Upper lobe of left lung (tissue), 6 donors: Measurements from ENCODE around the gene PRICKLE3. TPM values are rescaled to one million over a fixed set of nuclear protein-coding genes. Genes with fewer than 3 reads are reported as not detected.
A peak's percentile ranks its signal among the peaks of the same experiment; 100 is the strongest.
"Not testable (repeated sequence)": the region's sequence is repeated elsewhere in the genome, so short reads cannot be mapped to it uniquely, and the experiment has no call there.

Experiments used
- ATAC-seq, 2 donors: fragments of 200-7000 bp; cut with Tn5 transposase; one replicate each; pipeline ENCODE4 v1.9.1; 2022; ENCODE audit warnings: mild to moderate bottlenecking in 2 of 2, moderate library complexity in 2 of 2; ENCODE audit not compliant: low FRiP score in 2 of 2
- DNase-seq, 2 donors: peaks; one replicate each; pipeline ENCODE4 v3.0.0-alpha.2; 2019 to 2020
- H3K27ac ChIP-seq, 4 donors: fragments of 200-600 bp; sonication (generic); one replicate each; pipeline ENCODE4 v1.5.1; 2016 to 2019
- H3K27me3 ChIP-seq, 4 donors: fragments of 200-600 bp; sonication (generic); one replicate each; pipeline ENCODE4 v1.5.1; 2017 to 2019
- H3K36me3 ChIP-seq, 4 donors: fragments of 200-600 bp; sonication (generic); one replicate each; pipeline ENCODE4 v1.5.1; 2016 to 2019
- H3K4me1 ChIP-seq, 4 donors: fragments of 200-600 bp; sonication (generic); one replicate each; pipeline ENCODE4 v1.5.1; 2018 to 2019
- H3K4me3 ChIP-seq, 4 donors: fragments of 200-600 bp; sonication (generic); one replicate each; pipeline ENCODE4 v1.5.1; 2017 to 2019; ENCODE audit warnings: mild to moderate bottlenecking in 2 of 4, moderate library complexity in 1 of 4
- H3K9me3 ChIP-seq, 4 donors: fragments of 200-600 bp; sonication (generic); one replicate each; pipeline ENCODE4 v1.5.1; 2018 to 2019
- EP300 ChIP-seq, 4 donors: sonication (generic); formaldehyde crosslinking; IDR thresholded peaks; one replicate each; pipeline ENCODE4 v1.5.1; 2017; ENCODE audit warnings: antibody characterized with exemption in 4 of 4, control low read depth in 2 of 4
- POLR2A ChIP-seq, 4 donors: fragments of 450-650 bp; IDR thresholded peaks; one replicate each; pipeline ENCODE4 v1.5.1; 2016 to 2017; ENCODE audit warnings: antibody characterized with exemption in 4 of 4, mild to moderate bottlenecking in 2 of 4
- POLR2AphosphoS5 ChIP-seq, 2 donors: sonication (generic); formaldehyde crosslinking; IDR thresholded peaks; one replicate each; pipeline ENCODE4 v1.5.1; 2017; ENCODE audit warnings: antibody characterized with exemption in 2 of 2
- WGBS, 2 donors: methylation state at CpG; one replicate each; pipeline ENCODE4 v1.1.5; 2017 to 2018; 5-methylcytosine and 5-hydroxymethylcytosine counted together
- total RNA-seq, 6 donors: library from RNA; depleted of rRNA in 4 of 6; stranded (reverse); fragments of >200 nt in 4 of 6; gene quantifications; one replicate each; pipeline versions ENCODE4 v1.1.0 to v1.2.1, GENCODE V29; 2016 to 2021
- TF ChIP-seq, protein P1 (sequence below), 6 experiments: fragments of 450-650 bp in 4 of 6; fragments of 200-600 bp in 2 of 6; sonication (generic) in 2 of 6; IDR thresholded peaks; one replicate each; pipeline ENCODE4 v1.5.1; 2016 to 2019; ENCODE audit warnings: antibody characterized with exemption in 6 of 6
- donor health status: DM: no; HTN: no; CAD: no; lungs with moderate emphysema.
- donor health status: DM: no; HTN: yes; CAD: no; lungs with severe emphysema.

PRICKLE3 gene
- total RNA-seq, 6 donors from 2014 or later: 14.4 to 43.0 (median 19.7) TPM

DNA sequence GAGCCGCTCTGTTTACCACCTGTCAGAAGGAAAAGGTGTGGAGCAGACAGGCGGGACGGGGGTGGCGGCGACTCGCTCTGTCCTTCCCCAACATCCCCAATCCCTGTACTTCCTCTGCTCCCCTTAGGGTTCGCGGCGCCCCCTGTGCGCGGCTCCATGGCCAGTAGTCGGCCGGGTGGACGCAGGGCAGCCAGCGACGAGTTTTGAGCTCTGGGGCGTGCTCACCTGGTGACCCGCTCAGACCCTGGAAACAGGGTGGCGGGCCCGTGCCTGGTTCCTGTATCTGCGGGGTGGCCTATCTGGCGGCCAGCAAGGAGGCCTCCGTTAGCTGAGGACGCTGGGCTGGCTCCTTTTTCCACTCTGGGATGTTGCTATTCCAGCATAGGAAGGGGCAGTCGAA is 29.0 kb downstream of the PRICKLE3 start:
- no peak for ATAC-seq
- Histone ChIP-seq H3K27ac (no peak overlapping the region), H3K9me3 (no peaks in the 10 kb centered on the region), H3K4me1 (peaks cover 0 to 4% (median 0%) of the 10 kb centered on the region in 4 donors), H3K27me3 (no peaks in the 10 kb centered on the region), H3K4me3 (no peak overlapping the region), H3K36me3 (no peaks in the 10 kb centered on the region)
- TF ChIP-seq, protein P1, sequence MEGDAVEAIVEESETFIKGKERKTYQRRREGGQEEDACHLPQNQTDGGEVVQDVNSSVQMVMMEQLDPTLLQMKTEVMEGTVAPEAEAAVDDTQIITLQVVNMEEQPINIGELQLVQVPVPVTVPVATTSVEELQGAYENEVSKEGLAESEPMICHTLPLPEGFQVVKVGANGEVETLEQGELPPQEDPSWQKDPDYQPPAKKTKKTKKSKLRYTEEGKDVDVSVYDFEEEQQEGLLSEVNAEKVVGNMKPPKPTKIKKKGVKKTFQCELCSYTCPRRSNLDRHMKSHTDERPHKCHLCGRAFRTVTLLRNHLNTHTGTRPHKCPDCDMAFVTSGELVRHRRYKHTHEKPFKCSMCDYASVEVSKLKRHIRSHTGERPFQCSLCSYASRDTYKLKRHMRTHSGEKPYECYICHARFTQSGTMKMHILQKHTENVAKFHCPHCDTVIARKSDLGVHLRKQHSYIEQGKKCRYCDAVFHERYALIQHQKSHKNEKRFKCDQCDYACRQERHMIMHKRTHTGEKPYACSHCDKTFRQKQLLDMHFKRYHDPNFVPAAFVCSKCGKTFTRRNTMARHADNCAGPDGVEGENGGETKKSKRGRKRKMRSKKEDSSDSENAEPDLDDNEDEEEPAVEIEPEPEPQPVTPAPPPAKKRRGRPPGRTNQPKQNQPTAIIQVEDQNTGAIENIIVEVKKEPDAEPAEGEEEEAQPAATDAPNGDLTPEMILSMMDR (IDR thresholded peaks at IDR 0.05): no peak
- TF ChIP-seq EP300 (IDR thresholded peaks at IDR 0.05) (no peak), POLR2A (IDR thresholded peaks at IDR 0.05) (no peak), POLR2AphosphoS5 (IDR thresholded peaks at IDR 0.05) (no peak)
- WGBS, 2 donors: 88 to 100% methylated on average over 1 to 15 of the region's 25 CpGs
- DNase-seq: peak in 1 of 2 donors; percentile 75

DNA sequence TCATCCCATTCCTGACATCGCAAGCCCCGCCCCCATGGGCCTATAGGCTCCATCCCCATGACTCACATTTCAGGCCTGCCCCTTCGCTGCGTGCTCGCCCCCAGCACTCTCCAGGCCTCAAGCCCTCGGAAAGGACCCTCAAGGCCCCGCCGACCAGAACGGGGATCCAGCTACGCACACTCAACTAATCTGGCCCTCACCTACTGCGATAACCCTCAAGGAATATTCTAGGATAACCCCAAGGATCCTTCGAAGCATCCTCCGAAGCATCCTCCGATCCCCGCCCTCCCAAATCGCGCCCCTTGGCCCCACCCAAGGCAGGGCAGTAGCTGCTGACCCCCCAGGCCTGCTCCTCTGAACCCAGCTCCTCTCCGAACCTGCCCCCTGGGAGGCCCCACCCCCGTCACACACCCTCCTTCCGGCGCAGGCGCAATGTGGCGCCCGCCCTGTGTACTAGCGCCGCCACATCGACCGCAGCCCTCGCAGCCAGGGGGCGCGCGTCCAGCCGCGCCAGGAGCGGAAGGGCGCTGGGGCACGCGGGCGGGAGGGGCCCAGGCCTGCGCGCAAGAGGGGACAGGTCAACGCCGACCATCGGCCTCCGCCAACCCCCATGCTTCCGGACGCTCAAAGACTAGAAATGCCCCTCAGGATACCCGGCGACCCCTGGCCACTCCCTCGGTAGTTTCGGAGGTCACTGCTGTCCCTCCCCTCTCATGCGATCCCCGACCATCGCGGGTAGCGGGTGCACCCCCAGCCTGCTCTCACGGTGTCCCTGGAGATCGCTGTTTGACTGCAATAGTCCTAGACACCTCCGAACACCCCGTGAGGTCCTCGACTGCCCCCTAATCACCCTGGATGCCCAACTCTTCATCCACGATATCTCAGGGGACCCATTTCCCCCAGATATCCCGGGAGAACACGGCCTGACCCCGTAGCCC is 30.0 kb downstream of the PRICKLE3 start:
- TF ChIP-seq POLR2A (IDR thresholded peaks at IDR 0.05) (peak in 2 of 4 donors; percentile 13 to 70), POLR2AphosphoS5 (IDR thresholded peaks at IDR 0.05) (peak; percentile 56 to 74), EP300 (IDR thresholded peaks at IDR 0.05) (no peak)
- TF ChIP-seq, protein P1 (IDR thresholded peaks at IDR 0.05): peak in 5 of 6 experiments; percentile 84 to 97 (median 91)
- Histone ChIP-seq H3K4me3 (peak overlapping the region in 3 of 4 donors; percentile 34 to 57 (median 56)), H3K27me3 (no peaks in the 10 kb centered on the region), H3K36me3 (no peaks in the 10 kb centered on the region), H3K27ac (peak overlapping the region; percentile 89 to 98 (median 94)), H3K9me3 (no peaks in the 10 kb centered on the region), H3K4me1 (peaks cover 0 to 4% (median 0%) of the 10 kb centered on the region in 4 donors)
- ATAC-seq (peak; percentile 95 to 98), DNase-seq (peak; percentile 91 to 98)
- 6 to 52% methylated on average over 2 to 62 of the region's 65 CpGs for WGBS, 2 donors

DNA sequence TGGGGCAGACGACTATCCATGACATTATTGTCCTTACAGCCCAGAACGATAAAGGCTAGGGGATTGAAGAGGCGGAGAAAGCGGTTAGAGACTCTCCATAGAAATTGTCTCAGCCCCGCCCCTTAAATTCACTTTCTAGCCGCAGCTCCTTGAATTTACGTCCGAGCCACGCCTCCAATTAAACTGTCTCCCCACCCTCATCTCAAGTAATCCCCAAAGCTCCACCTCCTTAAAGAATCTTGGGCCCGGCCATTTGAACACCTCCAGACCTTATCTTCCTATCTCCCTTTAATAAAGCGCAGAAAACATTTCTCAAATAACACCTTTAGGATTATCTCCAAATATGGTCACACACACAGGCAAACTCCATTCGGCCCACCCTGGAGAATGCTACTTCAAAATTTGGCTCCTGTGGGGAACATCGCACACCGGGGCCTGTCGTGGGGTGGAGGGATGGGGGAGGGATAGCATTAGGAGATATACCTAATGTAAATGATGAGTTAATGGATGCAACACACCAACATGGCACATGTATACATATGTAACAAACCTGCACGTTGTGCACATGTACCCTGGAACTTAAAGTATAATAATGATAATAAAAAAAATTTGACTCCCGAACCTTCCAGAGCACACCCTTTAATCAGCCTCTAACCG is 30.8 kb downstream of the PRICKLE3 start:
- Histone ChIP-seq H3K4me3 (peak overlapping the region in 3 of 4 donors; percentile 34 to 57 (median 56)), H3K27ac (peak overlapping the region; percentile 89 to 98 (median 94)), H3K4me1 (peaks cover 0 to 4% (median 0%) of the 10 kb centered on the region in 4 donors), H3K27me3 (no peaks in the 10 kb centered on the region), H3K36me3 (no peaks in the 10 kb centered on the region), H3K9me3 (no peaks in the 10 kb centered on the region)
- ATAC-seq (peak; percentile 62 to 65), DNase-seq (peak in 1 of 2 donors; percentile 74)
- TF ChIP-seq EP300 (IDR thresholded peaks at IDR 0.05) (no peak), POLR2AphosphoS5 (IDR thresholded peaks at IDR 0.05) (no peak), POLR2A (IDR thresholded peaks at IDR 0.05) (no peak)
- TF ChIP-seq, protein P1 (IDR thresholded peaks at IDR 0.05): no peak
- WGBS, 2 donors: 3 to 41% methylated on average over 14 to 18 of the region's 18 CpGs

DNA sequence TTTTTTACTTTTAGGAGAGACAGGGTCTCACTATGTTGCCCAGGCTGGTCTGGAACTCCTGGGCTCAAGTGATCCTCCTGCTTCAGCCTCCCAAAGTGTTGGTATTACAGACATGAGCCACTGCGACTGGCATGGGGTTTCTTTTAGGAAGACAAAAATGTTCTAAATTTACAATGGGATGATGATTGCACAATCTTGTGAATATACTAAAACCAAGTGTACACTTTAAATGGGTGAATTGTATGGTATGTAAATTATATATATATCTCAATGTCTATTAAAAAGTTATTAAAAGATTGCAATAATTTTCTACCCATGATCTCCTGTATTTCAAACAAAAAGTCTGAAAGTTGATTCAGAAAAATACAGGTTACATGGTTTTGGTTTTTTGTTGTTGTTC is 32.7 kb downstream of the PRICKLE3 start:
- no peak overlapping the region for H3K27ac ChIP-seq
- H3K36me3 ChIP-seq: no peaks in the 10 kb centered on the region
- ATAC-seq: no peak
- WGBS, 2 donors: 71 to 100% methylated on average over 1 of the region's 1 CpG
- no peaks in the 10 kb centered on the region for H3K9me3 ChIP-seq
- H3K27me3 ChIP-seq: no peaks in the 10 kb centered on the region
- DNase-seq: no peak
- no peak for TF ChIP-seq POLR2A (IDR thresholded peaks at IDR 0.05)
- no peak for TF ChIP-seq POLR2AphosphoS5 (IDR thresholded peaks at IDR 0.05)
- no peak for TF ChIP-seq EP300 (IDR thresholded peaks at IDR 0.05)
- TF ChIP-seq, protein P1 (IDR thresholded peaks at IDR 0.05): no peak
- peaks cover 0 to 5% (median 0%) of the 10 kb centered on the region in 4 donors for H3K4me1 ChIP-seq
- no peak overlapping the region for H3K4me3 ChIP-seq

DNA sequence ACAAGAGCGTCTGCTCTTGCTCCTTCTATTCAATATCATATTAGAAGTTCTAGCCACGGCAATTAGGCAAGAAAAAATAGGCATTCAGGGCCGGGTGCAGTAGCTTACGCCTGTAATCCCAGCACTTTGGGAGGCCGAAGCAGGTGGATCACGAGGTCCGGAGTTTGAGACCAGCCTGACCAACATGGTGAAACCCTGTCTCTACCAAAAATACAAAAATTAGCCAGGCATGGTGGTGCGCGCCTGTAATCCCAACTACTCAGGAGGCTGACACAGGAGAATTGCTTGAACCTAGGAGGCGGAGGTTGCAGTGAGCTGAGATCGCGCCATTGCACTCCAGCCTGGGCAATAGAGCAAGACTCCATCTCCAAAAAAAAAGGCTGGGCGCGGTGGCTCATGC is 36.9 kb downstream of the PRICKLE3 start:
- WGBS, 2 donors: 93 to 96% methylated on average over 9 to 14 of the region's 14 CpGs
- not testable (repeated sequence) for H3K4me3 ChIP-seq, H3K9me3 ChIP-seq, H3K27ac ChIP-seq, DNase-seq, H3K27me3 ChIP-seq, H3K4me1 ChIP-seq, ATAC-seq, H3K36me3 ChIP-seq

DNA sequence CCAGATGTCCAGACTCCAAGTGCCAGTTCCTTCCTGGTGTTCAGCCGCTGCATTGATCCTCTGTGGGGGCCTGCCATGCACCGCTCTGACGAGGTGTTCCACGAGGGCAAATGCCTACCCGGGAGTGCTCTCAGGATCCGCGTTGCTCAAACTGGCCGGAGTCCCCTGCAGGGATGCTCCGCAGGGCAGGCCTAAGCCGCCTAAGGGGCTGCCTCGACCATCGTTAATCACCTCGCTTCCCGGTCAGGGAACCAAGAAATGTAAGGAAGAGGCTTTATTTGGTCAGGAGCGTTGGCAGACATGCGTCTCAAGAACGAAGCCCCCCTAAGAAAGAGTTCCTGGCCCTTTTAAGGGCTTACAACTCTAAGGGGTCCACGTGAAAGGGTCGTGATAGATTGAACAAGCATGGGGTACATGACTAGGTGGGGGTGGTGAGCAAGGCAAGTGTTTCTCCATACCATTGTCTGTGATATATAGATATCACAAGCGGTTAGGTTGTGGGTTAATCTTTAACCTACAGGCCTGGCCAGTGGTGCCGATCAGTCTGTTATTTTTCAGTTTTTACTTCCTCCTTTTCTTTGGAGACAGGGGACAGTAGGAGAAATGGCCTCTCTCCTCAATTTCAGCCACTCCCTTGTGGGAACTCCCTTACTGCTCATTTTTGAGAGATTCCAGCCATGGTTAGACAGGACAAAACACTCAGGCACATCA is 37.6 kb downstream of the PRICKLE3 start:
- H3K36me3 ChIP-seq, ATAC-seq, H3K4me3 ChIP-seq, H3K4me1 ChIP-seq, H3K9me3 ChIP-seq, H3K27me3 ChIP-seq, H3K27ac ChIP-seq, DNase-seq: not testable (repeated sequence)
- 30 to 80% methylated on average over 2 to 21 of the region's 21 CpGs for WGBS, 2 donors
